Measurements from ENCODE around the gene TACO1.

TACO1 gene

DNA sequence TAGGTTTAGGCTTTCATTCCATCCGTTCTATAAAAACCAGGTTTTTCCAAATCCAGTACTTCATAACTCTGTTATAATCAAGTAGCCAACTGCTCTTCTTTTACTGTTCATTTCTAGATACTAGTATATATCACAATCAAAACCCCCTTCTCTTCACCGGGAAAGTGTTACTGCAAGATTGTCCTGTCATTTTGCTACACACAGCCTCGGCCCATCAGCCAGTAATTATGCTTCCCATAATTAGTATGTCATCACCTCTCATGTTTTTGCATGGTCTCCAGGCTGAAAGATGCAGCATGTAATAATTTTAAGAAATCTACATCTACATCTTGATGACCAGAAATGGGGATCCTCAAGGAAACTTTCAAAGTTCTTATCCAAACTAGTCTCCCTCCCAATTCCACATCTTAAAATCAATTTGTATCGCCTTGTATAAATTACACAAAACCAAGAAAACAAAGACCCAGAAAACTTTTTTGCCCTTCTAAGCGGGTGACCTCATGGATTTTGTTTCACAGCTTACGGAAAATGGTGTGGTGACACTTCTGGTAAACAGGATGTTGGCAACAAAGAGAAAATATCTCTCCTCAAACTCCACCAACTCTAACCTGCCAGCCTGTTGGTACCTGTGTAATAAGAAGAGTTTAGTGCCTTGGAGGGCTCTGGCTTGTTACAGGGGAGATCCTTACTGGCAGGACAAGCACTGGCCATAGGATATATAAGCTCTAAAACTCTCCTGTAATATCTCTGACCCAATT lies 9.3 kb downstream of the TACO1 start:
- H3K4me1 ChIP-seq (ENCODE audit: control insufficient read depth in 2 of 2, insufficient read depth in 1 of 2, low read depth in 1 of 2, low read length in 2 of 2) = no peaks in the 10 kb centered on the region
- H3K79me1 ChIP-seq (ENCODE audit: low read depth, low read length) = no peaks in the 10 kb centered on the region
- H2AK5ac ChIP-seq (ENCODE audit: low read depth, low read length) = no peak overlapping the region
- H3K4ac ChIP-seq (ENCODE audit: low read length) = no peak overlapping the region
- H3K18ac ChIP-seq (ENCODE audit: low read length) = no peak overlapping the region
- H3K23ac ChIP-seq (ENCODE audit: low read depth, low read length, poor library complexity) = no peak overlapping the region
- H4K8ac ChIP-seq (ENCODE audit: low read depth, low read length) = no peak overlapping the region
- H4K91ac ChIP-seq (ENCODE audit: low read depth, low read length, poor library complexity) = no peak overlapping the region
- no peak overlapping the region for H2BK15ac ChIP-seq (ENCODE audit: low read length)
- no peaks in the 10 kb centered on the region for H3K27me3 ChIP-seq (ENCODE audit: control insufficient read depth in 3 of 3, insufficient read depth in 3 of 3, low read depth in 1 of 3, low read length in 3 of 3)
- H3K27ac ChIP-seq (replicated peaks; ENCODE audit: low read length) = no peak overlapping the region
- H3K36me3 ChIP-seq (replicated peaks in 1 of 2; ENCODE audit: control insufficient read depth in 2 of 2, insufficient read depth in 2 of 2, low read length in 2 of 2) = peaks cover 20 to 53% of the 10 kb centered on the region in 2 donors
- H2BK120ac ChIP-seq (ENCODE audit: low read depth, low read length) = no peak overlapping the region
- H3K4me2 ChIP-seq (ENCODE audit: insufficient read depth, low read length, poor library complexity, severe bottlenecking) = no peak overlapping the region
- no CpG with 5 or more reads among the region's 6 CpGs for WGBS, 2 donors (ENCODE audit: extremely low coverage in 2 of 2, insufficient read length in 2 of 2, insufficient replicate concordance in 1 of 2)
- no peak overlapping the region for H3K9ac ChIP-seq (ENCODE audit: low read depth, low read length, poor library complexity)
- H2BK12ac ChIP-seq (ENCODE audit: low read length) = no peak overlapping the region
- H3K4me3 ChIP-seq (ENCODE audit: low read length in 2 of 2) = no peak overlapping the region
- H2BK5ac ChIP-seq (ENCODE audit: low read length) = no peak overlapping the region
- H2AFZ ChIP-seq (ENCODE audit: low read length) = no peak overlapping the region
- H3K14ac ChIP-seq (ENCODE audit: low read length) = no peak overlapping the region
- no peak for DNase-seq (ENCODE audit: low spot score)
- no peaks in the 10 kb centered on the region for H3K9me3 ChIP-seq (replicated peaks in 1 of 2; ENCODE audit: control insufficient read depth in 2 of 2, insufficient read depth in 1 of 2, low read depth in 1 of 2, low read length in 2 of 2)

DNA sequence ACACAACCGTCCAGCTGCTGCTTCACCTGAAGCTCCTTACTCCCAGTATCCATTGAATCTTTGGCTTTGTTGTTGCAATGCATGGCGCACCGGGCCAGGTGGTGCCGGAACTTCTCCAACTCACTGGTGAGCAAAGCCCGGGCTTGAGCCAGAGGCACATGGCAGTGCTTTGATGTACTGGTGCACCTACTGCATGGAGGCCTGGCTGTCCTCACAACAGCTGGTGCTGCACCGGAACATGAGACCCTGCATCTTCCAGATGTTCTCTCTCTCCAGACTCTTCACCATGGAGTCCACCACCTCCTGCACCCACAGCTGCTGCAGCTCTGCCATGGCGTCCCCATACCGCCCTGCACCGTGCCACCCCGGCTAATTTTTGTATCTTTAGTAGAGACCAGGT lies 10.2 kb downstream of the TACO1 start:
- Histone ChIP-seq H3K4me2 (ENCODE audit: insufficient read depth, low read length, poor library complexity, severe bottlenecking) (no peak overlapping the region), H3K79me1 (ENCODE audit: low read depth, low read length) (no peaks in the 10 kb centered on the region), H2AK5ac (ENCODE audit: low read depth, low read length) (no peak overlapping the region), H3K4ac (ENCODE audit: low read length) (no peak overlapping the region), H3K18ac (ENCODE audit: low read length) (no peak overlapping the region), H2BK5ac (ENCODE audit: low read length) (no peak overlapping the region), H3K9ac (ENCODE audit: low read depth, low read length, poor library complexity) (no peak overlapping the region), H2AFZ (ENCODE audit: low read length) (no peak overlapping the region), H4K8ac (ENCODE audit: low read depth, low read length) (no peak overlapping the region), H3K23ac (ENCODE audit: low read depth, low read length, poor library complexity) (no peak overlapping the region), H4K91ac (ENCODE audit: low read depth, low read length, poor library complexity) (no peak overlapping the region), H2BK120ac (ENCODE audit: low read depth, low read length) (no peak overlapping the region), H3K36me3 (replicated peaks in 1 of 2; ENCODE audit: control insufficient read depth in 2 of 2, insufficient read depth in 2 of 2, low read length in 2 of 2) (peaks cover 11 to 45% of the 10 kb centered on the region in 2 donors), H3K4me3 (ENCODE audit: low read length in 2 of 2) (no peak overlapping the region), H3K27ac (replicated peaks; ENCODE audit: low read length) (no peak overlapping the region), H2BK12ac (ENCODE audit: low read length) (no peak overlapping the region), H3K4me1 (ENCODE audit: control insufficient read depth in 2 of 2, insufficient read depth in 1 of 2, low read depth in 1 of 2, low read length in 2 of 2) (no peaks in the 10 kb centered on the region), H3K14ac (ENCODE audit: low read length) (no peak overlapping the region), H3K27me3 (ENCODE audit: control insufficient read depth in 3 of 3, insufficient read depth in 3 of 3, low read depth in 1 of 3, low read length in 3 of 3) (no peaks in the 10 kb centered on the region), H3K9me3 (replicated peaks in 1 of 2; ENCODE audit: control insufficient read depth in 2 of 2, insufficient read depth in 1 of 2, low read depth in 1 of 2, low read length in 2 of 2) (no peaks in the 10 kb centered on the region), H2BK15ac (ENCODE audit: low read length) (no peak overlapping the region)
- no peak for DNase-seq (ENCODE audit: low spot score)
- no CpG with 5 or more reads among the region's 10 CpGs for WGBS, 2 donors (ENCODE audit: extremely low coverage in 2 of 2, insufficient read length in 2 of 2, insufficient replicate concordance in 1 of 2)

DNA sequence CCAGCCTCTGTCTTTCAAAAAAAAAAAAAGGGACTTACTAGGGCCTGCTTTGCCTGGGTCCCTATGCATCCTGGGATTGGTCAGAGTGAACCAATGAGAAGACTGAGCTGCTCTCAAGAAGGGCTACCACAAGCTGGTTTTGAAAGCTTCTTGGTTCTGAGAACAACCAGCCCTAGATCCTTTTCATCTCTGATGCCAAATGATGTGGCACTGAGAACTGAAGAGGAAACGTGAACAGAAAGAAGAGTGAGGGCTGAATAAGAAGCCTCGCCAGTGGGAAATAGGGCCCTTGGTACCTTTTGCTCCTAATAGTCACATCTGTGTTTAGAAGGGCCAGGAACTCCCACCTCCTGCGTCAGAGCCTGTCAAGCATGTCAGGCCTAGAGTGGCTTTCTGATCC lies 10.7 kb downstream of the TACO1 start:
- DNase-seq (ENCODE audit: low spot score) = no peak
- no peak overlapping the region for H2AFZ ChIP-seq (ENCODE audit: low read length)
- WGBS, 2 donors (ENCODE audit: extremely low coverage in 2 of 2, insufficient read length in 2 of 2, insufficient replicate concordance in 1 of 2) = no CpG with 5 or more reads among the region's 3 CpGs

DNA sequence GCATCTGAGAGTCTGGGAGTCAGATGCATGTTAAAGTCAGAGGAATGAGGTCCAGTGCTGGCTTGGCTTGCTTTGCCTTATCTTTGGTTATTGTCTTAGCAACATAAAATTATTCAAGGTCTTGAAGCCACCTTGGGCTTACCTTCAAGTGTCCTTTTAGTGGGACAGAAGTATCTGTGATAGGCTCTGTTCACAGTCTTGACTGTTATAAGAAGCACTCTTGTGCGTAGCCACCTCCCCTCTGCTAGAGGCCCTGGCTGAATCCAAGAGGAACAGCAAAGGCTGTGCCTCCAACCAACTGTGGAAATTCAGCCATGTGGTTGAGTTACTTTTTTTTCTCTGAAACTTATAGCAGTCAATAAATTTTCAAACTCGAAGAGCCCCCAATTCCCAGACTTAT lies 13.0 kb downstream of the TACO1 start:
- Histone ChIP-seq H3K36me3 (replicated peaks in 1 of 2; ENCODE audit: control insufficient read depth in 2 of 2, insufficient read depth in 2 of 2, low read length in 2 of 2) (peaks cover under 1 to 16% of the 10 kb centered on the region in 2 donors), H3K27me3 (ENCODE audit: control insufficient read depth in 3 of 3, insufficient read depth in 3 of 3, low read depth in 1 of 3, low read length in 3 of 3) (no peaks in the 10 kb centered on the region), H2BK120ac (ENCODE audit: low read depth, low read length) (no peak overlapping the region), H4K91ac (ENCODE audit: low read depth, low read length, poor library complexity) (no peak overlapping the region), H4K8ac (ENCODE audit: low read depth, low read length) (no peak overlapping the region), H2BK12ac (ENCODE audit: low read length) (no peak overlapping the region), H3K14ac (ENCODE audit: low read length) (no peak overlapping the region), H3K4ac (ENCODE audit: low read length) (no peak overlapping the region), H3K4me2 (ENCODE audit: insufficient read depth, low read length, poor library complexity, severe bottlenecking) (no peak overlapping the region), H2AFZ (ENCODE audit: low read length) (no peak overlapping the region), H3K9ac (ENCODE audit: low read depth, low read length, poor library complexity) (no peak overlapping the region), H3K27ac (replicated peaks; ENCODE audit: low read length) (no peak overlapping the region), H3K79me1 (ENCODE audit: low read depth, low read length) (no peaks in the 10 kb centered on the region), H3K4me1 (ENCODE audit: control insufficient read depth in 2 of 2, insufficient read depth in 1 of 2, low read depth in 1 of 2, low read length in 2 of 2) (no peaks in the 10 kb centered on the region), H2BK15ac (ENCODE audit: low read length) (no peak overlapping the region), H3K9me3 (replicated peaks in 1 of 2; ENCODE audit: control insufficient read depth in 2 of 2, insufficient read depth in 1 of 2, low read depth in 1 of 2, low read length in 2 of 2) (no peaks in the 10 kb centered on the region), H3K18ac (ENCODE audit: low read length) (no peak overlapping the region), H2AK5ac (ENCODE audit: low read depth, low read length) (no peak overlapping the region), H2BK5ac (ENCODE audit: low read length) (no peak overlapping the region), H3K4me3 (ENCODE audit: low read length in 2 of 2) (no peak overlapping the region), H3K23ac (ENCODE audit: low read depth, low read length, poor library complexity) (no peak overlapping the region)
- DNase-seq (ENCODE audit: low spot score) = no peak
- WGBS, 2 donors (ENCODE audit: extremely low coverage in 2 of 2, insufficient read length in 2 of 2, insufficient replicate concordance in 1 of 2) = no CpG with 5 or more reads among the region's 2 CpGs

More for the DNA sequence above, 10.7 kb downstream of the TACO1 start:
- Histone ChIP-seq H4K91ac (ENCODE audit: low read depth, low read length, poor library complexity) (no peak overlapping the region), H2BK5ac (ENCODE audit: low read length) (no peak overlapping the region), H3K4me2 (ENCODE audit: insufficient read depth, low read length, poor library complexity, severe bottlenecking) (no peak overlapping the region), H3K14ac (ENCODE audit: low read length) (no peak overlapping the region), H3K9me3 (replicated peaks in 1 of 2; ENCODE audit: control insufficient read depth in 2 of 2, insufficient read depth in 1 of 2, low read depth in 1 of 2, low read length in 2 of 2) (no peaks in the 10 kb centered on the region), H4K8ac (ENCODE audit: low read depth, low read length) (no peak overlapping the region), H2AK5ac (ENCODE audit: low read depth, low read length) (no peak overlapping the region), H3K23ac (ENCODE audit: low read depth, low read length, poor library complexity) (no peak overlapping the region), H3K9ac (ENCODE audit: low read depth, low read length, poor library complexity) (no peak overlapping the region), H3K4ac (ENCODE audit: low read length) (no peak overlapping the region), H3K79me1 (ENCODE audit: low read depth, low read length) (no peaks in the 10 kb centered on the region), H3K27ac (replicated peaks; ENCODE audit: low read length) (no peak overlapping the region), H3K27me3 (ENCODE audit: control insufficient read depth in 3 of 3, insufficient read depth in 3 of 3, low read depth in 1 of 3, low read length in 3 of 3) (no peaks in the 10 kb centered on the region), H3K4me1 (ENCODE audit: control insufficient read depth in 2 of 2, insufficient read depth in 1 of 2, low read depth in 1 of 2, low read length in 2 of 2) (no peaks in the 10 kb centered on the region), H3K36me3 (replicated peaks in 1 of 2; ENCODE audit: control insufficient read depth in 2 of 2, insufficient read depth in 2 of 2, low read length in 2 of 2) (peaks cover 9 to 40% of the 10 kb centered on the region in 2 donors), H2BK12ac (ENCODE audit: low read length) (no peak overlapping the region), H2BK120ac (ENCODE audit: low read depth, low read length) (no peak overlapping the region), H3K4me3 (ENCODE audit: low read length in 2 of 2) (no peak overlapping the region), H3K18ac (ENCODE audit: low read length) (no peak overlapping the region), H2BK15ac (ENCODE audit: low read length) (no peak overlapping the region)
